Inferior parietal cortex (tissue), 1 donor: ENCODE results near the gene REV3L.
"Not testable (repeated sequence)": the region's sequence is repeated elsewhere in the genome, so short reads cannot be mapped to it uniquely, and the experiment has no call there.

Experiments used
- DNase-seq: peaks from one replicate; pipeline ENCODE4 v3.0.0-alpha.2; 2016; ENCODE audit errors: extremely low spot score

Gene REV3L

GRCh38 chr6:111482959-111483735, at the start of gene REV3L:
TSS of gene REV3L (minus strand) at chr6:111483218. CDS start at chr6:111482888, 330 bp downstream.
- peak; percentile 64 for DNase-seq

DNA sequence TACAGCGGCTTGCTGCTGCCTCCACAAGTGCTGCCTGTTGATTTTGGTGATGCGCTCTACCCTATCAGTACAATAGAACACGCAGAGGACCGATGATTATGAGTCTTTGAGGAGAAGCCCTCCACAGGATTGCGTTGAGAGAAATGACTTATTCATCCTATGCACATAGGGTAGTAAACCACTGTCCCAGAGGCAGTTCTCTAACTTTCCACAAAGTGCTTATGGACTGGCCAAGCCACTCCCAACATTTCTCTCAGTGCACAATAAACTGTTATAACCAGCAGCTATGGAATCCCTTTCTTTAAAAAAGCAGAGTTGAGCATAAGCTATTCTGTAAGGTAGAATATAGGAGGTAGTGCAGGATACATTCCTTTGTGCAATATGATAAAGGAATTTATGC, 48.2 kb upstream of the REV3L start:
- no peak for DNase-seq

GRCh38 chr6:111530667-111531066, 47.6 kb upstream of the REV3L start:
- DNase-seq, result no peak

DNA sequence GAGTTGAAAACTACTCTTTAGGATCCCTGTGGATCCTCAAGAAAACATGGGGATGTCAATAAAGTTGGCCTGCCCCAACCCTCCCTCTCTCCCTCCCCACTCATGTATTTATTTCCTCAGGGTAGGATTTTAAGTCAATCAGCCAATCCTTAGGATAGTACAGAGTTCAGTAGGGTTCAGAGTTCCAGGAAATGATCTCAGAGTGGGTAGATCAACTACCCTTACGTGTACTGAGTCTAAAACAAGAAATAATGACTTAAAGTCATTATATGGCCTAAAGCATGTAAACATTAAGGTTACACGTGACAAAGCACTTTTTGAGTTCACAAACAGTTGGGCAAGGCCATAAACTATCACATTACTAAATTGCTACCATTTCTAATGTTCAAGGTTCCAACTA, 47.2 kb upstream of the REV3L start:
- no peak for DNase-seq

DNA sequence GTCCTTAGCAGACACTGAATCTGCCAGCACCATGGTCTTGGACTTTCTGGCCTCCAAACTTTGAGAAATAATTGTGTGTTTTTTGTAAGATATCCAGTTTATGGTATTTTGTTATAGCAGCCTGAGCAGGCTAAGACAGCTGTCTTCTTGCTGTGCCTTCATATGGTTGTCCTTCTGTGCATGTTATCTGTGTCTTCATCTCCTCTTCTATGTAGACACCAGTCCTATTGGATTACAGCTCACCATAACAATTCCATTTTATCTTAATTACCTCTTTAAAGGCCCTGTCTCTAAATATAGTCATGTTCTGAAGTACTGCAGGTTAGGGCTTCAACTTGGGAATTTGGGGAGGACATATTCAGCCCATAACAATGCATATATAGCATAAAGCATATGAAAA, 44.3 kb upstream of the REV3L start:
- no peak for DNase-seq

DNA sequence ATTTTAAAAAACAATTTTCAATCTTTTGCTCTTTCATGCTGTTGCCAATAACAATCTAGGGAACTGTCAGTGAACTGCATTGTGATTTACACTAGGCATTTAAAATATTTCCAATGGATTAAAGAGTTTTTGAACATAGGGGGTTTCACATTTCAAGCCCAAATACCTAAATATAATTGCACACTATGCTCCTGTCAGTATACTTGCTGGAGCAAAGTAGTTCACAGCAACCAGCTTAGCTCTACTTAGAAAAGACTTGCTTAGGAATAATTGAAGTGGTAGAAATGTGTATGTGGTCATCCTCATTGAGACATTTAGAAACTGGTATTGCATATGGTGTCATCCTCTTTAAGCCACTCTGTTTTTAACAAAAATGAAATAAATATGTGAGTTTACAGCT, 41.7 kb upstream of the REV3L start:
- no peak for DNase-seq

- no peak for DNase-seq
These were observed 41.2 kb upstream of the REV3L start for GRCh38 chr6:111524252-111524651.

GRCh38 chr6:111523484-111524167, 40.6 kb upstream of the REV3L start:
- DNase-seq, result no peak

GRCh38 chr6:111522393-111523020, 39.5 kb upstream of the REV3L start:
- no peak for DNase-seq

- DNase-seq, result no peak
These were observed 38.7 kb upstream of the REV3L start for GRCh38 chr6:111521497-111522270.

GRCh38 chr6:111520524-111520923, 37.5 kb upstream of the REV3L start:
- DNase-seq, result no peak

GRCh38 chr6:111517965-111518364, 34.9 kb upstream of the REV3L start:
- DNase-seq, result no peak

- DNase-seq, result no peak
These were observed 32.2 kb upstream of the REV3L start for GRCh38 chr6:111515259-111515658.

- not testable (repeated sequence) for DNase-seq
These were observed 31.5 kb upstream of the REV3L start for GRCh38 chr6:111514531-111514930.

- DNase-seq, result not testable (repeated sequence)
These were observed 24.2 kb upstream of the REV3L start for GRCh38 chr6:111507219-111507618.

DNA sequence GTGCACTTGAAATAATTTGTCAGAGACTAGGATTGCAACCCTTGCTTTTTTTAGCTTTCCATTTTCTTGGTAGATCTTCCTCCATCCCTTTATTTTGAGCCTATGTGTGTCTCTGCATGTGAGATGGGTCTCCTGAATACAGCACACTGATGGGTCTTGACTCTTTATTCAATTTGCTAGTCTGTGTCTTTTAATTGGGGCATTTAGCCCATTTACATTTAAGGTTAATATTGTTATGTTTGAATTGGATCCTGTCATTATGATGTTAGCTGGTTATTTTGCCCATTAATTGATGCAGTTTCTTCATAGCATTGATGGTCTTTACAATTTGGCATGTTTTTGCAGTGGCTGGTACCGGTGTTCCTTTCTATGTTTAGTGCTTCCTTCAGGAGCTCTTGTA, 22.5 kb upstream of the REV3L start:
- DNase-seq, result not testable (repeated sequence)

- DNase-seq, result no peak
These were observed 20.6 kb upstream of the REV3L start for GRCh38 chr6:111503660-111504059.

GRCh38 chr6:111503194-111503593, 20.2 kb upstream of the REV3L start:
- DNase-seq, result no peak

DNA sequence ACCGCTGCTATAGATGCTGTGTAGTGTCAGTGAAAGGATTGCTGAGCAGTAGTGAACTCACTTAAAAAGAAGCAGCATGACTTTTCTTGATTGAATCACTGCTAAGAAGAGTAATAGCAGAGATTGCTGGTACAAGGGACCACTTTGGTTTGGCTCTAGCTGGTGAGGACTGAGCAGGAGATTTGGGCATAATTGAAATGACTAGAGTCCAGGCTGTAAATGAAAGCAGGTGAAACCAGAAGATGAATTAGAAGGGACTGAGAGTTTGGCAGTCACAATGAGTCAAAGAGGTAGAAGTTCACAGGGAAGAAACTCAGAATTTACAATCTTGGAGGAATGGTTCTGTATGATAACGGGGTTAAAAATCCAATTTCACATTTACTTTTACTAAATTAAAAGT, 19.1 kb upstream of the REV3L start:
- no peak for DNase-seq

- DNase-seq, result no peak
These were observed 16.3 kb upstream of the REV3L start for GRCh38 chr6:111499269-111499793.

GRCh38 chr6:111494951-111495635, 12.1 kb upstream of the REV3L start:
- DNase-seq, result no peak
